Stimulated activated CD8-positive, alpha-beta memory T cell treated with anti-CD3 and anti-CD28 coated beads, Interleukin-15, amount 100 ng/mL, for 24 hours (primary cell): ENCODE measurements around the gene PLEKHM1.
"Not testable (repeated sequence)": the region's sequence is repeated elsewhere in the genome, so short reads cannot be mapped to it uniquely, and the experiment has no call there.

Experiments
- DNase-seq: peaks from one replicate; pipeline ENCODE4 v3.0.0-alpha.2; 2020; ENCODE audit warnings: low read depth

Gene PLEKHM1

GRCh38 chr17:45441526-45442310 is 48.8 kb downstream of the PLEKHM1 start:
- no peak for DNase-seq

GRCh38 chr17:45440839-45441515 is 49.5 kb downstream of the PLEKHM1 start:
- not testable (repeated sequence) for DNase-seq

- no peak for DNase-seq
Measured at GRCh38 chr17:45440161-45440778, 50.3 kb downstream of the PLEKHM1 start.

- DNase-seq = no peak
Measured at GRCh38 chr17:45438931-45439610, 51.5 kb downstream of the PLEKHM1 start.

- DNase-seq = no peak
Measured at GRCh38 chr17:45437465-45438283, 52.8 kb downstream of the PLEKHM1 start.

- no peak for DNase-seq
Measured at GRCh38 chr17:45436625-45437464, 53.7 kb downstream of the PLEKHM1 start.

- no peak for DNase-seq
Measured at GRCh38 chr17:45436161-45436560, 54.4 kb downstream of the PLEKHM1 start.

- DNase-seq = no peak
Measured at GRCh38 chr17:45435481-45435880, 55.0 kb downstream of the PLEKHM1 start.

GRCh38 chr17:45433159-45433535 is 57.4 kb downstream of the PLEKHM1 start:
- DNase-seq = no peak

- no peak for DNase-seq
Measured at GRCh38 chr17:45432405-45433158, 57.9 kb downstream of the PLEKHM1 start, which contains the start of gene ARHGAP27. ARHGAP27 (minus strand) TSS chr17:45432870; CDS start chr17:45430279, 2,591 bp downstream.

- DNase-seq = peak; percentile 38
Measured at GRCh38 chr17:45431531-45432404, 58.8 kb downstream of the PLEKHM1 start.

GRCh38 chr17:45430738-45431530 is 59.6 kb downstream of the PLEKHM1 start:
- DNase-seq = no peak

- no peak for DNase-seq
Measured at GRCh38 chr17:45430006-45430737, 60.3 kb downstream of the PLEKHM1 start.

- DNase-seq = no peak
Measured at GRCh38 chr17:45429339-45430005, 61.0 kb downstream of the PLEKHM1 start.

GRCh38 chr17:45428931-45429338 is 61.6 kb downstream of the PLEKHM1 start:
- no peak for DNase-seq

GRCh38 chr17:45428050-45428617 is 62.4 kb downstream of the PLEKHM1 start:
- peak; percentile 67 for DNase-seq
